Measurements from ENCODE around the gene ACBD5. TPM values are rescaled to one million over a fixed set of nuclear protein-coding genes. Genes with fewer than 3 reads are reported as not detected.

The ACBD5 gene

Small RNAs within 50 kb of the gene (small RNA-seq; reads per million reads assigned to genes)
- gene RNU2-24P (ENCODE audit: insufficient read depth) = not detected
- gene RNU7-12P (ENCODE audit: insufficient read depth) = not detected
